ENCODE results near the gene MID1. TPM values are rescaled to one million over a fixed set of nuclear protein-coding genes. Genes with fewer than 3 reads are reported as not detected.

Gene MID1
- polyA plus RNA-seq, 3 donors: 0.05 to 0.10 TPM; not detected in 1

DNA sequence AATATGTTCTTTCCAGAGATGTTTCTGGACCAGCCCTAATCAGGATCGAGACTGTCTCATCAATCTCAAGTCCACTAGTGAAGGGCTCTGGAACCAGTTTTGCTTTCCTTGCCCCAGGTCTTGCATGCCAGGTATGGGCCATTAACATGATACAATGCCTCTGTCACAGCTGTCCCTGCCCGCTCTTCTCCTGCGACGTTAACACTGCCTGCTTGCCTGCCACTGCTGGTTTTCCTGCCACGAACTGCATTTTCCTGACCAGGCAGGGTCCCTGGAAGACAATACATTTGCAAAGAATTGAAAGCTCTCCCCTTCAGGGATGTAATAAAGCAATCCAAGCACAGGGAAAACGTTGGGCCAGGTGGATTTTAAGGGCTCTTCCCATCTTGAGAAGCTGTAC lies 200.3 kb downstream of the MID1 start:
- intact Hi-C loops (cut with micrococcal nuclease): no loop called here
- H3K9me3 Mint-ChIP-seq: peaks cover 0 to 3% (median 0%) of the 10 kb centered on the region in 7 donors
- H3K9me3 ChIP-seq (replicated peaks in 1 of 2; ENCODE audit: control insufficient read depth in 1 of 2, insufficient read depth in 1 of 2, low read length in 2 of 2): no peaks in the 10 kb centered on the region
- H3K27me3 Mint-ChIP-seq (ENCODE audit: low read depth in 3 of 3): peaks cover 0 to 3% (median 0%) of the 10 kb centered on the region in 3 donors
- no peak overlapping the region for H3K9ac ChIP-seq (ENCODE audit: insufficient read depth, low read length, poor library complexity, severe bottlenecking)
- no peak overlapping the region for H2AFZ ChIP-seq (ENCODE audit: insufficient read depth, low read depth, low read length, poor library complexity, severe bottlenecking)
- TF ChIP-seq, protein P1, sequence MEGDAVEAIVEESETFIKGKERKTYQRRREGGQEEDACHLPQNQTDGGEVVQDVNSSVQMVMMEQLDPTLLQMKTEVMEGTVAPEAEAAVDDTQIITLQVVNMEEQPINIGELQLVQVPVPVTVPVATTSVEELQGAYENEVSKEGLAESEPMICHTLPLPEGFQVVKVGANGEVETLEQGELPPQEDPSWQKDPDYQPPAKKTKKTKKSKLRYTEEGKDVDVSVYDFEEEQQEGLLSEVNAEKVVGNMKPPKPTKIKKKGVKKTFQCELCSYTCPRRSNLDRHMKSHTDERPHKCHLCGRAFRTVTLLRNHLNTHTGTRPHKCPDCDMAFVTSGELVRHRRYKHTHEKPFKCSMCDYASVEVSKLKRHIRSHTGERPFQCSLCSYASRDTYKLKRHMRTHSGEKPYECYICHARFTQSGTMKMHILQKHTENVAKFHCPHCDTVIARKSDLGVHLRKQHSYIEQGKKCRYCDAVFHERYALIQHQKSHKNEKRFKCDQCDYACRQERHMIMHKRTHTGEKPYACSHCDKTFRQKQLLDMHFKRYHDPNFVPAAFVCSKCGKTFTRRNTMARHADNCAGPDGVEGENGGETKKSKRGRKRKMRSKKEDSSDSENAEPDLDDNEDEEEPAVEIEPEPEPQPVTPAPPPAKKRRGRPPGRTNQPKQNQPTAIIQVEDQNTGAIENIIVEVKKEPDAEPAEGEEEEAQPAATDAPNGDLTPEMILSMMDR (IDR thresholded peaks at IDR 0.05): no peak
- H3K4me3 Mint-ChIP-seq: no peak overlapping the region
- H3K4me2 ChIP-seq (replicated peaks; ENCODE audit: extremely low read depth, low read length, poor library complexity, severe bottlenecking): no peak overlapping the region
- no peaks in the 10 kb centered on the region for H3K27me3 ChIP-seq (ENCODE audit: control insufficient read depth in 2 of 2, insufficient read depth in 2 of 2, low read length in 2 of 2)
- WGBS (ENCODE audit: insufficient coverage): 71% methylated on average over 1 of the region's 6 CpGs
- no peak overlapping the region for H3K27ac ChIP-seq (ENCODE audit: low read depth in 1 of 2, low read length in 2 of 2)
- no peaks in the 10 kb centered on the region for H4K20me1 ChIP-seq (ENCODE audit: insufficient read depth, low read length)
- no peaks in the 10 kb centered on the region for H3K4me1 ChIP-seq (ENCODE audit: control insufficient read depth in 1 of 2, insufficient read depth in 2 of 2, low read length in 2 of 2)
- no peaks in the 10 kb centered on the region for H3K36me3 ChIP-seq (replicated peaks in 1 of 2; ENCODE audit: control insufficient read depth in 1 of 2, insufficient read depth in 2 of 2, low read length in 2 of 2)
- H3K27ac Mint-ChIP-seq: no peak overlapping the region
- H3K36me3 Mint-ChIP-seq: no peaks in the 10 kb centered on the region
- no peak overlapping the region for H3K4me3 ChIP-seq (replicated peaks in 1 of 3; ENCODE audit: low read depth in 2 of 3, low read length in 3 of 3)
- no peaks in the 10 kb centered on the region for H3K79me2 ChIP-seq (ENCODE audit: insufficient read depth, low read length)
- H3K4me1 Mint-ChIP-seq: no peaks in the 10 kb centered on the region
- DNase-seq: no peak

DNA sequence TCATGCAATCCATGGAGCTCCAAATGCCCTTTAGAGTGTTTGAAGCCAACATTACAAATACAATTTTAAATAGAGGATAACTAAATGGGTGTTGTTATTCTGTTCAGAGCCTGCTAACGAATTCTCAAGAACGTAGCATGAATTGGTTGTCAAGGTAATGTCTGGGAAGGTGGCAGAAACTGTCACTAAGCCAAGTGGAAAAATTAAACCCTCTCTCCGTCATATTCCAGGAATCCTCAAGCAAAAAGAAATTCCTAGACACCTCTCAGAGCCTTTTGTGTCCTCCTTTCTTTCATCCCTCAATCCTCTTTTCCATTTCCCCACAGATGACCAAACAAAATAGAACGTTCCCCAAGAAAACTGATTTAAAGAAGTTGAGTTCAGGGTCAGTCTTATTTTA lies 204.0 kb downstream of the MID1 start:
- no peaks in the 10 kb centered on the region for H3K36me3 ChIP-seq (replicated peaks in 1 of 2; ENCODE audit: control insufficient read depth in 1 of 2, insufficient read depth in 2 of 2, low read length in 2 of 2)
- no peak overlapping the region for H3K4me2 ChIP-seq (replicated peaks; ENCODE audit: extremely low read depth, low read length, poor library complexity, severe bottlenecking)
- no peak overlapping the region for H3K27ac ChIP-seq (ENCODE audit: low read depth in 1 of 2, low read length in 2 of 2)
- no peaks in the 10 kb centered on the region for H3K27me3 ChIP-seq (ENCODE audit: control insufficient read depth in 2 of 2, insufficient read depth in 2 of 2, low read length in 2 of 2)
- no CpG with 5 or more reads among the region's 4 CpGs for WGBS (ENCODE audit: insufficient coverage)
- no peak for DNase-seq
- TF ChIP-seq, protein P1 (IDR thresholded peaks at IDR 0.05): no peak
- Mint-ChIP-seq H3K4me1 (no peaks in the 10 kb centered on the region), H3K4me3 (no peak overlapping the region), H3K9me3 (peaks cover 0 to 4% (median 0%) of the 10 kb centered on the region in 7 donors), H3K36me3 (no peaks in the 10 kb centered on the region), H3K27me3 (ENCODE audit: low read depth in 3 of 3) (peaks cover 0 to 3% (median 0%) of the 10 kb centered on the region in 3 donors), H3K27ac (no peak overlapping the region)
- no peaks in the 10 kb centered on the region for H3K9me3 ChIP-seq (replicated peaks in 1 of 2; ENCODE audit: control insufficient read depth in 1 of 2, insufficient read depth in 1 of 2, low read length in 2 of 2)
- H3K9ac ChIP-seq (ENCODE audit: insufficient read depth, low read length, poor library complexity, severe bottlenecking): no peak overlapping the region
- H3K4me1 ChIP-seq (ENCODE audit: control insufficient read depth in 1 of 2, insufficient read depth in 2 of 2, low read length in 2 of 2): no peaks in the 10 kb centered on the region
- intact Hi-C loops (cut with micrococcal nuclease): no loop called here
- no peak overlapping the region for H2AFZ ChIP-seq (ENCODE audit: insufficient read depth, low read depth, low read length, poor library complexity, severe bottlenecking)
- no peaks in the 10 kb centered on the region for H4K20me1 ChIP-seq (ENCODE audit: insufficient read depth, low read length)
- no peak overlapping the region for H3K4me3 ChIP-seq (replicated peaks in 1 of 3; ENCODE audit: low read depth in 2 of 3, low read length in 3 of 3)
- no peaks in the 10 kb centered on the region for H3K79me2 ChIP-seq (ENCODE audit: insufficient read depth, low read length)
